IgD-negative memory B cell (primary cell): Measurements from ENCODE around the gene RAB31. TPM values are rescaled to one million over a fixed set of nuclear protein-coding genes. Genes with fewer than 3 reads are reported as not detected.

ENCODE experiments used
- H3K27ac Mint-ChIP-seq, 3 donors: one replicate each; pipeline ENCODE4 v1.8.0; 2020 to 2022; ENCODE audit warnings: mild to moderate bottlenecking in 3 of 3, mixed read lengths in 3 of 3, moderate library complexity in 1 of 3
- H3K27me3 Mint-ChIP-seq: one replicate; pipeline ENCODE4 v1.8.0; 2021; ENCODE audit warnings: mixed read lengths
- H3K36me3 Mint-ChIP-seq: one replicate; pipeline ENCODE4 v1.8.0; 2020; ENCODE audit warnings: mild to moderate bottlenecking, mixed read lengths
- H3K4me1 Mint-ChIP-seq, 3 donors: one replicate each; pipeline ENCODE4 v1.8.0; 2020 to 2022; ENCODE audit warnings: mixed read lengths in 3 of 3, mild to moderate bottlenecking in 1 of 3
- H3K4me3 Mint-ChIP-seq, 4 donors: one replicate each; pipeline ENCODE4 v1.8.0; 2020 to 2022; ENCODE audit warnings: mild to moderate bottlenecking in 4 of 4, mixed read lengths in 4 of 4, moderate library complexity in 3 of 4
- H3K9me3 Mint-ChIP-seq, 3 donors: one replicate each; pipeline ENCODE4 v1.8.0; 2020 to 2021; ENCODE audit warnings: mixed read lengths in 3 of 3, mild to moderate bottlenecking in 1 of 3
- polyA plus RNA-seq: library from polyadenylated mRNA; unstranded; fragments of 300-500 nt; fragmentation: Illumina TruSeq; gene quantifications from one replicate; pipeline ENCODE4 v1.2.3, GENCODE V29; 2021

RAB31 gene
- polyA plus RNA-seq, 1 donor from 2014 or later, result 192 TPM

DNA sequence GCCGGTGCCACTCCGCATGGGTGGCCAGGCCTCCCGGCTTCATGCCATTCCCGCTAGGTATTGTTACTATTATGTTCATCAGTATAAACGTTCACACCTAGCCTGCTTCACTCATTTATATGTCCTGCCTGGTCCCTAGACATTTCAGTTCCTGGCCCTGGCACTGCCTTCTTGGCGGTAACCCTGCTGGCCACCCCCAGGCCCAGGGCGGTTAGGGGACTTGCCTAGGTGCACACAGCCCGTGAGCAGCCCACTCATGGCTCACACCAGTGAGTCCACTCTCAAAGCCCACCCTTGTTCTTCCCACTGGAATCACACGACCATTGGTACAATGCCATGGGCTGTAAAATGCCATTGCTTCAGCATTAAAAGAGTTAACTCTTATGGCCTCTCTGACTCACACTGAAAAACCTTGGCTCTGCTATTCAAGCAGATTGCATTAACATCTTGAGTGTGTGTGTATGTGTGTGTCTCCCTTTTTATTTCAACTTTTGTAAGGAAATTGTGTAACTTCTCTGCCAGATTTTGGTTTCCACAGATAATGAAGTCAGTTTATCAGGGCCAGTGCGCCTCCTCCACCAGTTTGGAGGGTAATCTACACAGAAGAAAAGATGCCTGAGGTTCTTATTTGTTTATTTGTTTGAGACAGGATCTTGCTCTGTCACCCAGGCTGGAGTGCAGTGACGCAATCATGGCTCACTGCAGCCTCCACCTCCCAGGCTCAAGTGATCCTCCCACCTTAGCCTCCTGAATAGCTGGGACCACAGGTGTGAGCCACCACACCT is 74.2 kb downstream of the RAB31 start:
- H3K4me1 Mint-ChIP-seq, result peaks cover 3 to 10% (median 3%) of the 10 kb centered on the region in 3 donors
- H3K36me3 Mint-ChIP-seq, result peaks cover 15% of the 10 kb centered on the region
- H3K4me3 Mint-ChIP-seq, result no peak overlapping the region
- H3K27ac Mint-ChIP-seq, result peak overlapping the region in 2 of 3 donors; percentile 47 to 68
- no peaks in the 10 kb centered on the region for H3K9me3 Mint-ChIP-seq
- no peaks in the 10 kb centered on the region for H3K27me3 Mint-ChIP-seq

GRCh38 chr18:9786631-9787030 is 78.5 kb downstream of the RAB31 start:
- Mint-ChIP-seq H3K27ac (no peak overlapping the region), H3K36me3 (peaks cover 6% of the 10 kb centered on the region)

GRCh38 chr18:9787036-9787435 is 78.9 kb downstream of the RAB31 start:
- Mint-ChIP-seq H3K4me1 (peaks cover 1 to 10% (median 8%) of the 10 kb centered on the region in 3 donors), H3K27me3 (no peaks in the 10 kb centered on the region), H3K27ac (no peak overlapping the region), H3K9me3 (peaks cover 0 to 3% (median 0%) of the 10 kb centered on the region in 3 donors), H3K36me3 (peaks cover 6% of the 10 kb centered on the region), H3K4me3 (no peak overlapping the region)

More at GRCh38 chr18:9786631-9787030, 78.5 kb downstream of the RAB31 start:
- Mint-ChIP-seq H3K4me3 (no peak overlapping the region), H3K27me3 (no peaks in the 10 kb centered on the region), H3K4me1 (peaks cover 1 to 10% (median 8%) of the 10 kb centered on the region in 3 donors), H3K9me3 (peaks cover 0 to 3% (median 0%) of the 10 kb centered on the region in 3 donors)

GRCh38 chr18:9787712-9788111 is 79.6 kb downstream of the RAB31 start:
- H3K4me3 Mint-ChIP-seq, result no peak overlapping the region
- peaks cover 1 to 6% (median 3%) of the 10 kb centered on the region in 3 donors for H3K4me1 Mint-ChIP-seq
- H3K36me3 Mint-ChIP-seq, result peaks cover 6% of the 10 kb centered on the region
- no peak overlapping the region for H3K27ac Mint-ChIP-seq
- peaks cover 0 to 3% (median 0%) of the 10 kb centered on the region in 3 donors for H3K9me3 Mint-ChIP-seq
- no peaks in the 10 kb centered on the region for H3K27me3 Mint-ChIP-seq

DNA sequence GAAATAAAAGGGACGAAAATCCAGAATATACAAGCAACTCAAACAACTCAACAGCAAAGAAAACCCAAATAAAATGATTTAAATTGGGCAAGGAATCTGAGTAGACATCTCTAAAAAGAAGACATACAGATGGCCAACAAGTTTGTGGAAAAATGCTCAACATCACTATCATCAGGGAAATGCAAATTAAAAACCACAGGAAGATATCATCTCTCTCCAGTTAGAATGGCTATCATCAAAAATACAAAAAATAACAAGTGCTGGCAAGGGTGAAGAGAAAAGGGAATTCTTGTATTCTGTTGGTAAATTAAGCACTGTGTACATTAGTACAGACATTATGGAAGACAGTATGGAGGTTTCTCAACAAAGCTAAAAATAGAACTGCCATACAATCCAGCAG is 80.0 kb downstream of the RAB31 start:
- Mint-ChIP-seq H3K27ac (no peak overlapping the region), H3K9me3 (peaks cover 0 to 3% (median 0%) of the 10 kb centered on the region in 3 donors), H3K4me1 (peaks cover 0 to 6% (median 1%) of the 10 kb centered on the region in 3 donors), H3K4me3 (no peak overlapping the region), H3K36me3 (peaks cover 6% of the 10 kb centered on the region), H3K27me3 (no peaks in the 10 kb centered on the region)

DNA sequence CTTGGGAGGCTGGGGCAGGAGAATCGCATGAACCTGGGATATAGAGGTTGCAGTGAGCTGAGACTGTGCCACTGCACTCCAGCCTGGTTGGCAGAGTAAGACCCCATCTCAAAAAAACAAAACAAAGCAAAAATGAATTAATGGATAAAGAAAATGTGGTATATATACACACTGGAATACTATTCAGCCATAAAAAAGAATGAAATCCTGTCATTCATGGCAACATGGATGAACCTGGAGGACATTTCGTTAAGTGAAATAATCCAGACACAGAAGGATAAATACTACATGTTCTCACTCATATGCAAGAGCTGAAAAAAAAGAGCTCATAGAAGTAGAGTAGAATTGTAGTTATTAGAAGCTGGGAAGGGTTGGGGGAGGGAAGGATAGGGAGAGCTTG is 80.8 kb downstream of the RAB31 start:
- H3K27me3 Mint-ChIP-seq, result no peaks in the 10 kb centered on the region
- peaks cover 0 to 4% (median 0%) of the 10 kb centered on the region in 3 donors for H3K9me3 Mint-ChIP-seq
- H3K4me3 Mint-ChIP-seq, result no peak overlapping the region
- peaks cover 6% of the 10 kb centered on the region for H3K36me3 Mint-ChIP-seq
- H3K4me1 Mint-ChIP-seq, result peaks cover 0 to 6% (median 1%) of the 10 kb centered on the region in 3 donors
- no peak overlapping the region for H3K27ac Mint-ChIP-seq

- no peak overlapping the region for H3K4me3 Mint-ChIP-seq
- H3K27me3 Mint-ChIP-seq, result no peaks in the 10 kb centered on the region
- peaks cover 11% of the 10 kb centered on the region for H3K36me3 Mint-ChIP-seq
- peaks cover 0 to 4% (median 0%) of the 10 kb centered on the region in 3 donors for H3K9me3 Mint-ChIP-seq
- H3K27ac Mint-ChIP-seq, result peak overlapping the region in 1 of 3 donors; percentile 85
- peaks cover 0 to 6% (median 1%) of the 10 kb centered on the region in 3 donors for H3K4me1 Mint-ChIP-seq
Observed at GRCh38 chr18:9790261-9790660, 82.2 kb downstream of the RAB31 start.

DNA sequence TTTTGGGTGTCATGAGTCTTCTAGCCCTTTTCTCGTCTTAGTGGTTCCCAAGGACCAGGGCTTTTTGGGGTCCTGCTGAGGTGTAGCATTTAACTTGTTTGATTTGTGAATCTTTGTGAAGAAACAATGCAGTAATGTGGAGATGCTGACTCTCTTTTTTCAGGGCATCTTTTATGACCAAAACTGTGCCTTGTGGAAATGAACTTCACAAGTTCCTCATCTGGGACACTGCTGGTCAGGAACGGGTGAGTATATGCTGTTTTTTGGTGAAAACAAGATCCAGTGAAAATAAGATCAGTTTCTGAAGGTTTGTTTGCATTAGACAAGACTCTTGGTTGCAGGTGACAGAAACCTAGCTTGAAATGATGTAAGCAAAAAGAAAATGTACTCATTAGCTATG is 83.9 kb downstream of the RAB31 start:
- Mint-ChIP-seq H3K4me1 (peaks cover 0 to 6% (median 0%) of the 10 kb centered on the region in 3 donors), H3K27me3 (no peaks in the 10 kb centered on the region), H3K9me3 (peaks cover 0 to 4% (median 0%) of the 10 kb centered on the region in 3 donors), H3K27ac (no peak overlapping the region), H3K4me3 (peak overlapping the region in 1 of 4 donors; percentile 59), H3K36me3 (peaks cover 6% of the 10 kb centered on the region)

DNA sequence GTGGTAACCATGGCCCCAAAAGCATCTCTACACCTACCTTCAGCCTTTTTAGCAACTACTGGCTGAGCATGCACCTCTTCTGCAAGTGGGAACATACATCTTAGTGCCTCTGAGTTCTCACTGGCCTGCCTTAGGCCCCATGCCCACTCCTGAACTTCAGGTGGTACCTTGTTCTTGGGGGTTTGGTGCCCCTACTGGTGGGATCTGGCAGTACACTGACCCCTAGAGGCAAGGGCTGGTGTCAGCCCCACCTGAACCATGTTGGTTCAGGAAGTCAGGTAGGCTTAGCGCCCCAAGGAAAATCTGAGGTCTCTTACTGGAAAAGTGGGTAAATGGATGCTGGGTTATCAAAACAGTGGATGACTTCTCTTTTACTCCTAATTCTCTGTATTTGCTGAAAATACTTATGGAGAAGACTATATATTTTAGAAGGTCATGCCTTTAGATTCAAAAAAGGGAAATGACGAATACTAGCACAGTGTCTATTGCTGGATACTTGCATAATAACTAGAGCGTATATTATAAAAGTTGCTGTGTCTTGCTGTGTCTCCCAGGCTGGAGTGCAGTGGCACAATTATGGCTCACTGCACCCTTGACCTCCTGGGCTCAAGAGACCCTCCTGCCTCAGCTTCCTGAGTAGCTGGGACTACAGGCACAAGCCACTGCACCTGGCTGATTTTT is 84.6 kb downstream of the RAB31 start:
- Mint-ChIP-seq H3K27me3 (no peaks in the 10 kb centered on the region), H3K36me3 (peaks cover 6% of the 10 kb centered on the region), H3K27ac (no peak overlapping the region), H3K4me3 (no peak overlapping the region), H3K9me3 (peaks cover 0 to 1% (median 0%) of the 10 kb centered on the region in 3 donors), H3K4me1 (peaks cover 0 to 6% (median 1%) of the 10 kb centered on the region in 3 donors)

GRCh38 chr18:9796011-9796410 is 87.9 kb downstream of the RAB31 start:
- peaks cover 14% of the 10 kb centered on the region for H3K36me3 Mint-ChIP-seq
- H3K27ac Mint-ChIP-seq, result no peak overlapping the region
- H3K9me3 Mint-ChIP-seq, result peaks cover 0 to 1% (median 0%) of the 10 kb centered on the region in 3 donors
- H3K4me3 Mint-ChIP-seq, result no peak overlapping the region
- H3K27me3 Mint-ChIP-seq, result no peaks in the 10 kb centered on the region
- peaks cover 0 to 1% (median 0%) of the 10 kb centered on the region in 3 donors for H3K4me1 Mint-ChIP-seq

GRCh38 chr18:9796935-9797549 is 88.9 kb downstream of the RAB31 start:
- Mint-ChIP-seq H3K36me3 (peaks cover 14% of the 10 kb centered on the region), H3K9me3 (peaks cover 0 to 1% (median 0%) of the 10 kb centered on the region in 3 donors), H3K27ac (no peak overlapping the region), H3K4me1 (peaks cover 0 to 1% (median 0%) of the 10 kb centered on the region in 3 donors), H3K4me3 (no peak overlapping the region), H3K27me3 (no peaks in the 10 kb centered on the region)

GRCh38 chr18:9802175-9803062 is 94.3 kb downstream of the RAB31 start:
- Mint-ChIP-seq H3K27me3 (no peaks in the 10 kb centered on the region), H3K36me3 (peaks cover 11% of the 10 kb centered on the region), H3K9me3 (peaks cover 0 to 1% (median 0%) of the 10 kb centered on the region in 3 donors), H3K4me1 (peaks cover 0 to 6% (median 0%) of the 10 kb centered on the region in 3 donors), H3K27ac (no peak overlapping the region), H3K4me3 (no peak overlapping the region)

DNA sequence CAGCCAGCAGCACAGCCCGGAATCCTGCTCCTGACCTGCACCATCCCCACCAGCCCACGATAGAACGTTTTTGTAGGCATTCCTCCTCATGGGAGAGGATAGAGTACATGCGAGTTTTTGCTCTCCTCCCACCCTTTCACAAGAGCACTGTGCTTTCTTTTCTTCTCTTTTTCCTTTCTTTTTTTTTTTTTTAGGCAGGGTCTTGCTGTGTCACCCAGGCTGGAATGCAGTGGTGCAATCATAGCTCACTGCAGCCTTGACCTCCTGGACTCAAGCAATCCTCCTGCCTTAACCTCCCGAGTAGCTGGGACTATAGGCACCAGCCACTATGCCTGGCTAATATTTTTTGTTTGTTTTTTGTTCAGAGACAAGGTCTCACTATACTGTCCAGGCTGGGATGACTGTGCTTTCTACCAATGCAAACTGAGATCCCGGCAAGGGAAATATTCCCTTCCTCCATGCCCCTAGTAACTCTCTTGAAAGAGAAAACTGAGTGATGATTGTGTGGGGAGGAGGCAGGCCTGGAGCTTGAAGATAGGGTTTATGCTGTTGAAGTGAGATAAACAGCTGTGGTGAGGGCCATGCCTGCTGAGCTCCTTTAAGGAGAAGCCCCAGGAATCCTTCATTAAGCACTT is 95.1 kb downstream of the RAB31 start:
- peaks cover 0 to 6% (median 0%) of the 10 kb centered on the region in 3 donors for H3K4me1 Mint-ChIP-seq
- no peak overlapping the region for H3K27ac Mint-ChIP-seq
- H3K9me3 Mint-ChIP-seq, result peaks cover 0 to 1% (median 0%) of the 10 kb centered on the region in 3 donors
- H3K27me3 Mint-ChIP-seq, result no peaks in the 10 kb centered on the region
- H3K36me3 Mint-ChIP-seq, result peaks cover 11% of the 10 kb centered on the region
- H3K4me3 Mint-ChIP-seq, result no peak overlapping the region
